GM23338 (cell line): ENCODE results near the gene UMOD.

Source experiments
- CREB1 ChIP-seq: fragments of 250-450 bp; sonication (Bioruptor Pico); IDR thresholded peaks from 2 replicates; pipeline ENCODE4 v1.5.0; 2020; ENCODE audit warnings: low read depth, mild to moderate bottlenecking, moderate library complexity
- EZH2 ChIP-seq: fragments of 200-600 bp; sonication (generic); IDR thresholded peaks from one replicate; pipeline ENCODE4 v1.8.0; 2017; ENCODE audit warnings: antibody characterized with exemption, mild to moderate bottlenecking, low read depth; ENCODE audit not compliant: unreplicated experiment
- EZH2phosphoT487 ChIP-seq: fragments of 200-600 bp; sonication (generic); IDR thresholded peaks from one replicate; pipeline ENCODE4 v1.8.1; 2018; ENCODE audit warnings: antibody characterized with exemption; ENCODE audit not compliant: unreplicated experiment
- JUNB ChIP-seq: IDR thresholded peaks from one replicate; pipeline ENCODE4 v1.6.1; 2016; ENCODE audit warnings: antibody characterized with exemption; ENCODE audit not compliant: unreplicated experiment
- NANOG ChIP-seq: IDR thresholded peaks from 2 replicates; pipeline ENCODE4 v1.6.1; 2016; ENCODE audit warnings: antibody characterized with exemption, borderline replicate concordance
- POLR2AphosphoS5 ChIP-seq: IDR thresholded peaks from 2 replicates; pipeline ENCODE4 v1.6.1; 2016; ENCODE audit warnings: antibody characterized with exemption, low read depth
- STAT1 ChIP-seq: IDR thresholded peaks from one replicate; pipeline ENCODE4 v1.6.1; 2016; ENCODE audit warnings: antibody characterized with exemption; ENCODE audit not compliant: unreplicated experiment
- ZNF331 ChIP-seq: fragments of 250-450 bp; sonication (Bioruptor Pico); IDR thresholded peaks from 2 replicates; pipeline ENCODE4 v1.5.0; 2020; ENCODE audit warnings: low read depth, mild to moderate bottlenecking, moderate library complexity
- TF ChIP-seq, protein P1 (sequence below), 2 experiments: fragments of 200-600 bp in 1 of 2; sonication (generic) in 1 of 2; conservative IDR thresholded peaks; 2 replicates each; pipeline versions ENCODE4 v1.5.1 to v1.6.1; 2016 to 2017; ENCODE audit warnings: antibody characterized with exemption in 2 of 2, low read depth in 2 of 2, mild to moderate bottlenecking in 2 of 2, moderate library complexity in 1 of 2
- TF ChIP-seq, protein P2 (sequence below): IDR thresholded peaks from one replicate; pipeline ENCODE4 v1.6.1; 2018; ENCODE audit warnings: antibody characterized with exemption; ENCODE audit not compliant: unreplicated experiment

DNA sequence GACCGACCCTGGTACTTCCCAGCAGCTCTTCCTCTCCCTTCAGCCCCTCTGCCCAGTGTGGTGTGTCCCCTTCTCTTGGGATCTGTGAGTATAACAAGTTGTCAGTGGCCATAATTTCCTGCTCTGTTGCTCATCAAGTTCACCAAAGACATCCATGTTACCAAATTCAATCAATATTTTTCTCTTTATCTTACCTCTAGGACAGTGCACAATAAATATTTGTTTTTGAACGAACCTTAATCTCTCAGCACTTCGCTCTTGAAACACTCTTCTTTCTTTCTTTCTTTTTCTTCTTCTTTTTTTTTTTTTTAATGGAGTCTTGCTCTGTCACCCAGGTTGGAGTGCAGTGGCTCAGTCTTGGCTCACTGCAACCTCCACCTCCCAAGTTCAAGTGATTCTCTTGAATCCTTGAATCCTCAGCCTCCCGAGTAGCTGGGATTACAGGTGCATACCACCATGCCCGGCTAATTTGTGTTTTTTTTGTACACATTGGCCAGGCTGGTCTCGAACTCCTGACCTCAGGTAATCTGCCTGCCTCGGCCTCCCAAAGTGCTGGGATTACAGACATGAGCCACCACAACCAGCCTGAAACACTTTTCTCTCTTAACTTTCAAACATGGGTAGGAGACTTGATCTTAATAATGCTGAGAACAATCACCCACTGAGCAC is 2.7 kb upstream of the UMOD start:
- TF ChIP-seq, protein P1, sequence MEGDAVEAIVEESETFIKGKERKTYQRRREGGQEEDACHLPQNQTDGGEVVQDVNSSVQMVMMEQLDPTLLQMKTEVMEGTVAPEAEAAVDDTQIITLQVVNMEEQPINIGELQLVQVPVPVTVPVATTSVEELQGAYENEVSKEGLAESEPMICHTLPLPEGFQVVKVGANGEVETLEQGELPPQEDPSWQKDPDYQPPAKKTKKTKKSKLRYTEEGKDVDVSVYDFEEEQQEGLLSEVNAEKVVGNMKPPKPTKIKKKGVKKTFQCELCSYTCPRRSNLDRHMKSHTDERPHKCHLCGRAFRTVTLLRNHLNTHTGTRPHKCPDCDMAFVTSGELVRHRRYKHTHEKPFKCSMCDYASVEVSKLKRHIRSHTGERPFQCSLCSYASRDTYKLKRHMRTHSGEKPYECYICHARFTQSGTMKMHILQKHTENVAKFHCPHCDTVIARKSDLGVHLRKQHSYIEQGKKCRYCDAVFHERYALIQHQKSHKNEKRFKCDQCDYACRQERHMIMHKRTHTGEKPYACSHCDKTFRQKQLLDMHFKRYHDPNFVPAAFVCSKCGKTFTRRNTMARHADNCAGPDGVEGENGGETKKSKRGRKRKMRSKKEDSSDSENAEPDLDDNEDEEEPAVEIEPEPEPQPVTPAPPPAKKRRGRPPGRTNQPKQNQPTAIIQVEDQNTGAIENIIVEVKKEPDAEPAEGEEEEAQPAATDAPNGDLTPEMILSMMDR (conservative IDR thresholded peaks at IDR 0.05; ENCODE audit: low read depth in 2 of 2), result no peak
- TF ChIP-seq POLR2AphosphoS5, result no peak
- TF ChIP-seq STAT1, result no peak
- TF ChIP-seq ZNF331, result no peak
- no peak for TF ChIP-seq EZH2
- TF ChIP-seq EZH2phosphoT487, result no peak
- TF ChIP-seq, protein P2, sequence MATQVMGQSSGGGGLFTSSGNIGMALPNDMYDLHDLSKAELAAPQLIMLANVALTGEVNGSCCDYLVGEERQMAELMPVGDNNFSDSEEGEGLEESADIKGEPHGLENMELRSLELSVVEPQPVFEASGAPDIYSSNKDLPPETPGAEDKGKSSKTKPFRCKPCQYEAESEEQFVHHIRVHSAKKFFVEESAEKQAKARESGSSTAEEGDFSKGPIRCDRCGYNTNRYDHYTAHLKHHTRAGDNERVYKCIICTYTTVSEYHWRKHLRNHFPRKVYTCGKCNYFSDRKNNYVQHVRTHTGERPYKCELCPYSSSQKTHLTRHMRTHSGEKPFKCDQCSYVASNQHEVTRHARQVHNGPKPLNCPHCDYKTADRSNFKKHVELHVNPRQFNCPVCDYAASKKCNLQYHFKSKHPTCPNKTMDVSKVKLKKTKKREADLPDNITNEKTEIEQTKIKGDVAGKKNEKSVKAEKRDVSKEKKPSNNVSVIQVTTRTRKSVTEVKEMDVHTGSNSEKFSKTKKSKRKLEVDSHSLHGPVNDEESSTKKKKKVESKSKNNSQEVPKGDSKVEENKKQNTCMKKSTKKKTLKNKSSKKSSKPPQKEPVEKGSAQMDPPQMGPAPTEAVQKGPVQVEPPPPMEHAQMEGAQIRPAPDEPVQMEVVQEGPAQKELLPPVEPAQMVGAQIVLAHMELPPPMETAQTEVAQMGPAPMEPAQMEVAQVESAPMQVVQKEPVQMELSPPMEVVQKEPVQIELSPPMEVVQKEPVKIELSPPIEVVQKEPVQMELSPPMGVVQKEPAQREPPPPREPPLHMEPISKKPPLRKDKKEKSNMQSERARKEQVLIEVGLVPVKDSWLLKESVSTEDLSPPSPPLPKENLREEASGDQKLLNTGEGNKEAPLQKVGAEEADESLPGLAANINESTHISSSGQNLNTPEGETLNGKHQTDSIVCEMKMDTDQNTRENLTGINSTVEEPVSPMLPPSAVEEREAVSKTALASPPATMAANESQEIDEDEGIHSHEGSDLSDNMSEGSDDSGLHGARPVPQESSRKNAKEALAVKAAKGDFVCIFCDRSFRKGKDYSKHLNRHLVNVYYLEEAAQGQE, result no peak
- TF ChIP-seq JUNB, result no peak
- no peak for TF ChIP-seq CREB1 (CRISPR knock-in tag)
- TF ChIP-seq NANOG, result no peak
